Liver (tissue), 3 donors: ENCODE measurements around the gene CFAP54.

ENCODE experiments used
- EGR1 ChIP-seq, 2 donors: IDR thresholded peaks; 2 replicates each; pipeline ENCODE4 v1.6.1; 2016 to 2018; ENCODE audit warnings: antibody characterized with exemption in 2 of 2, low read depth in 2 of 2
- JUND ChIP-seq, 2 donors: IDR thresholded peaks; 2 replicates each; pipeline ENCODE4 v1.6.1; 2016; ENCODE audit warnings: antibody characterized with exemption in 2 of 2
- TF ChIP-seq, protein P1 (sequence below): fragments of 150-350 bp; IDR thresholded peaks from 2 replicates; pipeline ENCODE4 v1.5.1; 2017; ENCODE audit warnings: improper control_type of control experiment, low read depth, low read length; ENCODE audit not compliant: missing input control
- donor health status: healthy.
- donor health status: healthy.

GRCh38 chr12:96677363-96677762, 188.0 kb downstream of the CFAP54 start:
- TF ChIP-seq, protein P1, sequence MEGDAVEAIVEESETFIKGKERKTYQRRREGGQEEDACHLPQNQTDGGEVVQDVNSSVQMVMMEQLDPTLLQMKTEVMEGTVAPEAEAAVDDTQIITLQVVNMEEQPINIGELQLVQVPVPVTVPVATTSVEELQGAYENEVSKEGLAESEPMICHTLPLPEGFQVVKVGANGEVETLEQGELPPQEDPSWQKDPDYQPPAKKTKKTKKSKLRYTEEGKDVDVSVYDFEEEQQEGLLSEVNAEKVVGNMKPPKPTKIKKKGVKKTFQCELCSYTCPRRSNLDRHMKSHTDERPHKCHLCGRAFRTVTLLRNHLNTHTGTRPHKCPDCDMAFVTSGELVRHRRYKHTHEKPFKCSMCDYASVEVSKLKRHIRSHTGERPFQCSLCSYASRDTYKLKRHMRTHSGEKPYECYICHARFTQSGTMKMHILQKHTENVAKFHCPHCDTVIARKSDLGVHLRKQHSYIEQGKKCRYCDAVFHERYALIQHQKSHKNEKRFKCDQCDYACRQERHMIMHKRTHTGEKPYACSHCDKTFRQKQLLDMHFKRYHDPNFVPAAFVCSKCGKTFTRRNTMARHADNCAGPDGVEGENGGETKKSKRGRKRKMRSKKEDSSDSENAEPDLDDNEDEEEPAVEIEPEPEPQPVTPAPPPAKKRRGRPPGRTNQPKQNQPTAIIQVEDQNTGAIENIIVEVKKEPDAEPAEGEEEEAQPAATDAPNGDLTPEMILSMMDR = no peak
- no peak for TF ChIP-seq EGR1 (IDR thresholded peaks at IDR 0.05; ENCODE audit: low read depth in 2 of 2)
- TF ChIP-seq JUND (IDR thresholded peaks at IDR 0.05) = no peak
